HepG2 (cell line): Measurements from ENCODE around the gene CNPY4. TPM values are rescaled to one million over a fixed set of nuclear protein-coding genes. Genes with fewer than 3 reads are reported as not detected.

ENCODE experiments used
- AGO2 ChIP-seq: fragments of 200-400 bp; formaldehyde crosslinking; optimal IDR thresholded peaks from 2 replicates; pipeline ENCODE3; 2017; ENCODE audit warnings: mild to moderate bottlenecking, low read depth, low read length, moderate library complexity
- ARHGAP35 ChIP-seq: sonication (generic); formaldehyde crosslinking; IDR thresholded peaks from 2 replicates; pipeline ENCODE4 v1.9.0; 2022; ENCODE audit warnings: mild to moderate bottlenecking, inconsistent platforms, moderate library complexity, missing genetic modification reagents, borderline replicate concordance
- HINFP ChIP-seq: sonication (generic); formaldehyde crosslinking; IDR thresholded peaks from 2 replicates; pipeline ENCODE4 v1.4.0; 2020; ENCODE audit warnings: low read depth, mild to moderate bottlenecking, missing genetic modification reagents
- RAD51 ChIP-seq: fragments of 450-650 bp; IDR thresholded peaks from 2 replicates; pipeline ENCODE4 v1.6.1; 2016; ENCODE audit warnings: borderline replicate concordance
- STAT6 ChIP-seq: sonication (generic); formaldehyde crosslinking; IDR thresholded peaks from 2 replicates; pipeline ENCODE4 v1.4.0; 2020; ENCODE audit warnings: missing genetic modification reagents, mild to moderate bottlenecking, borderline replicate concordance
- TEAD2 ChIP-seq: sonication (generic); formaldehyde crosslinking; IDR thresholded peaks from 2 replicates; pipeline ENCODE4 v1.9.0; 2021; ENCODE audit warnings: missing genetic modification reagents
- ZBTB38 ChIP-seq: sonication (generic); formaldehyde crosslinking; IDR thresholded peaks from 2 replicates; pipeline ENCODE4 v1.5.1; 2020; ENCODE audit warnings: mild to moderate bottlenecking, missing genetic modification reagents
- ZC3H4 ChIP-seq: sonication (generic); formaldehyde crosslinking; IDR thresholded peaks from 2 replicates; pipeline ENCODE4 v1.4.0; 2020; ENCODE audit warnings: missing genetic modification reagents, borderline replicate concordance
- ZEB1 ChIP-seq: IDR thresholded peaks from 2 replicates; pipeline ENCODE4 v1.6.1; 2012; ENCODE audit warnings: mild to moderate bottlenecking, low read depth, inconsistent platforms; ENCODE audit not compliant: insufficient replicate concordance
- ZFAT ChIP-seq: sonication (generic); formaldehyde crosslinking; conservative IDR thresholded peaks from 2 replicates; pipeline ENCODE4 v1.8.1; 2023; ENCODE audit warnings: missing genetic modification reagents, inconsistent platforms
- ZMAT5 ChIP-seq: sonication (generic); formaldehyde crosslinking; IDR thresholded peaks from 2 replicates; pipeline ENCODE4 v1.5.0; 2020; ENCODE audit warnings: mild to moderate bottlenecking, low read depth, missing genetic modification reagents, borderline replicate concordance
- ZNF17 ChIP-seq: sonication (generic); formaldehyde crosslinking; IDR thresholded peaks from 2 replicates; pipeline ENCODE4 v1.5.0; 2020; ENCODE audit warnings: mild to moderate bottlenecking, missing genetic modification reagents
- ZNF274 ChIP-seq: sonication (generic); formaldehyde crosslinking; IDR thresholded peaks from 2 replicates; pipeline ENCODE4 v1.5.1; 2020; ENCODE audit warnings: mild to moderate bottlenecking, missing genetic modification reagents
- ZNF441 ChIP-seq: sonication (generic); formaldehyde crosslinking; IDR thresholded peaks from 2 replicates; pipeline ENCODE4 v1.7.0; 2021; ENCODE audit warnings: missing genetic modification reagents, borderline replicate concordance
- ZNF607 ChIP-seq: sonication (generic); formaldehyde crosslinking; IDR thresholded peaks from 2 replicates; pipeline ENCODE4 v1.5.1; 2020; ENCODE audit warnings: missing genetic modification reagents, mild to moderate bottlenecking, borderline replicate concordance
- ZNF629 ChIP-seq: sonication (generic); formaldehyde crosslinking; conservative IDR thresholded peaks from 2 replicates; pipeline ENCODE4 v1.5.0; 2020; ENCODE audit warnings: missing genetic modification reagents
- ZNF710 ChIP-seq: sonication (generic); formaldehyde crosslinking; IDR thresholded peaks from 2 replicates; pipeline ENCODE4 v1.5.0; 2020; ENCODE audit warnings: mild to moderate bottlenecking, missing genetic modification reagents, borderline replicate concordance
- ZNF713 ChIP-seq: sonication (generic); formaldehyde crosslinking; IDR thresholded peaks from 2 replicates; pipeline ENCODE4 v1.4.0; 2020; ENCODE audit warnings: mild to moderate bottlenecking, missing genetic modification reagents
- ZNF768 ChIP-seq: sonication (generic); formaldehyde crosslinking; IDR thresholded peaks from 2 replicates; pipeline ENCODE4 v1.4.0; 2020; ENCODE audit warnings: missing genetic modification reagents
- ZNF775 ChIP-seq: sonication (generic); formaldehyde crosslinking; IDR thresholded peaks from 2 replicates; pipeline ENCODE4 v1.4.0; 2020; ENCODE audit warnings: missing genetic modification reagents, mild to moderate bottlenecking, moderate library complexity, borderline replicate concordance
- ZNF891 ChIP-seq: sonication (generic); formaldehyde crosslinking; IDR thresholded peaks from 2 replicates; pipeline ENCODE4 v1.5.0; 2020; ENCODE audit warnings: mild to moderate bottlenecking, missing genetic modification reagents
- polyA plus RNA-seq, 8 experiments: library from polyadenylated mRNA; depleted of rRNA in 3 of 8; stranded (reverse) in 7 of 8; unstranded in 1 of 8; fragments of >200 nt; fragmentation: Illumina TruSeq in 4 of 8; extraction: Trizol in 4 of 8; gene quantifications; 2 replicates each; pipeline versions ENCODE4 v1.2.1 to v1.2.3, GENCODE V29; 2011 to 2016; ENCODE audit warnings: low read depth in 4 of 8, missing spikeins in 1 of 8, mixed read lengths in 1 of 8; ENCODE audit not compliant: insufficient read depth in 1 of 8
- total RNA-seq, 5 experiments: library from RNA; depleted of rRNA; stranded (reverse); fragments of >200 nt; fragmentation: Illumina TruSeq; extraction: Trizol; gene quantifications; 2 replicates each; pipeline ENCODE4 v1.2.3, GENCODE V29; 2016; ENCODE audit warnings: low read depth in 1 of 5
- TF ChIP-seq, protein P1 (sequence below): sonication (generic); formaldehyde crosslinking; IDR thresholded peaks from 2 replicates; pipeline ENCODE4 v1.8.1; 2022; ENCODE audit warnings: mild to moderate bottlenecking, missing genetic modification reagents

The CNPY4 gene
- total and polyA plus RNA-seq, 2 of the 13 experiments (the other 11 are each of a cell fraction or from before 2014, with no cell fraction given), result 6.2 to 12.7 TPM

DNA sequence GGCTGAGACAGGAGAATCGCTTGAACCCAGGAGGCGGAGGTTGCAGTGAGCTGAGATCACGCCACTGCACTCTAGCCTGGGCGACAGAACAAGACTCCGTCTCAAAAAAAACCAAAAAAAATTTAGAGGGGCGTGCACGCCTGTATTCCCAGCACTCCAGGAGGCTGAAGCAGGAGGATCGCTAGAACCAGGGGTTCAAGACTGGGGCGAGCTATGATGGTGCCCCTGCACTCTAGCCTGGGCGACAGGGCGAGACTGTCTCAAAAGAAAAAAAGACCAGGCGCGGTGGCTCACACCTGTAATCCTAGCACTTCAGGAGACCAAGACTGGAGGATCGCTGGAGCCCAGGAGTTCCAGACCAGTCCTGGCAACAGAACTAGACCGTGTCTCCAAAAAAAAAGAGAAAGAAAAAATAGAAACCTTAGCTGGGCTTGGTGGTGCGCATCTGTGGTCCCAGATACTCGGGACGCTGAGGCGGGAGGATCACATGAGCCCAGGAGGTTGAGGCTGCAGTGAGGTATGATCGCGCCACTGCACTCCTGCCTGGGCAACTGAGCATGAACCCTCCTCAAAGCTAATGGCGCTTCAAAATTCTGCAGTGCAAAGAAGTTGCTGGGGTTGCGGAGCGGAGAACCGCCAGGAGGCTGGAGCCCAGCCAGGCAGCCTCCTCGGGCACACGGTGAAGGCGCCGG lies 7.0 kb downstream of the CNPY4 start (continued):
- peak; percentile 7; the same call in 1 of the 2 replicates for TF ChIP-seq ZNF607
- TF ChIP-seq ZEB1, result peak; percentile 50
- TF ChIP-seq ZFAT (CRISPR knock-in tag), result no peak
- TF ChIP-seq ZMAT5, result no peak
- TF ChIP-seq ZNF710 (CRISPR knock-in tag), result no peak
- TF ChIP-seq ZBTB38 (CRISPR knock-in tag), result 0 out of 2 replicates have a peak, but pooled peaks have one; percentile 10
- TF ChIP-seq, protein P1, sequence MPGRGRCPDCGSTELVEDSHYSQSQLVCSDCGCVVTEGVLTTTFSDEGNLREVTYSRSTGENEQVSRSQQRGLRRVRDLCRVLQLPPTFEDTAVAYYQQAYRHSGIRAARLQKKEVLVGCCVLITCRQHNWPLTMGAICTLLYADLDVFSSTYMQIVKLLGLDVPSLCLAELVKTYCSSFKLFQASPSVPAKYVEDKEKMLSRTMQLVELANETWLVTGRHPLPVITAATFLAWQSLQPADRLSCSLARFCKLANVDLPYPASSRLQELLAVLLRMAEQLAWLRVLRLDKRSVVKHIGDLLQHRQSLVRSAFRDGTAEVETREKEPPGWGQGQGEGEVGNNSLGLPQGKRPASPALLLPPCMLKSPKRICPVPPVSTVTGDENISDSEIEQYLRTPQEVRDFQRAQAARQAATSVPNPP, result no peak
- peak; percentile 64; the same call in 1 of the 2 replicates for TF ChIP-seq ZNF441 (CRISPR knock-in tag)
- TF ChIP-seq ZNF713 (CRISPR knock-in tag), result 0 out of 2 replicates have a peak, but pooled peaks have one; percentile 4
- 0 out of 2 replicates have a peak, but pooled peaks have one; percentile 20 for TF ChIP-seq STAT6 (CRISPR knock-in tag)
- 0 out of 2 replicates have a peak, but pooled peaks have one; percentile 38 for TF ChIP-seq ZC3H4 (CRISPR knock-in tag)
- TF ChIP-seq ARHGAP35 (CRISPR knock-in tag), result no peak
- no peak for TF ChIP-seq ZNF775 (CRISPR knock-in tag)
- no peak for TF ChIP-seq RAD51
- no peak for TF ChIP-seq ZNF274 (CRISPR knock-in tag)
- peak; percentile 50 for TF ChIP-seq AGO2
- TF ChIP-seq TEAD2 (CRISPR knock-in tag), result no peak
- peak; percentile 93 for TF ChIP-seq ZNF629 (CRISPR knock-in tag)
- no peak for TF ChIP-seq HINFP (CRISPR knock-in tag)
- peak; percentile 8; the same call in 1 of the 2 replicates for TF ChIP-seq ZNF768 (CRISPR knock-in tag)
- peak; percentile 72; the same call in 1 of the 2 replicates for TF ChIP-seq ZNF891
- no peak for TF ChIP-seq ZNF17 (CRISPR knock-in tag)
